Measurements from ENCODE around the gene LRMDA.

LRMDA gene

GRCh38 chr10:75446508-75446907 is 15.1 kb downstream of the LRMDA start:
- no peak for DNase-seq (ENCODE audit: low read depth)
- TF ChIP-seq CTCF (IDR thresholded peaks at IDR 0.05; ENCODE audit: insufficient read depth, low read depth, low read length, missing control alignments), result no peak
- no peak overlapping the region for H3K4me3 ChIP-seq (ENCODE audit: low read depth, low read length)

DNA sequence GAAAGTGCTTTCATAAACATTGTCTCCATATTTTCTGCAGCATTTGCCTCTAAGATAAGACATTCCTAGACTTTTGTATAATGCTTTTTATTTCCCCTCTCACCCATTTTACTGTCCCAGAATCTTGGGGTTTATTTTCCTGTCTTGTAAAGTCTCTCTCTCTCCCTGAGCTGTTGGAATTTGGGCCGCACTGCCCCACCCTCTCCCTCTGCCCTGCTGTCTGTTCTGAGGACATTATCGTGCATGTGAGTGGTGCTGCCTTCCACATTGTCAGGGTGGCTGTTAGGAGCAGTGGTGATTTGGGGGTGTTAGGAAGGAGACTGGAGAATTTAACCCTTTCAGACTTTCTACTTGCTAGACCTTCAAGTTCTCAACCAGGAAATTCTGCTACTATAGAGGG is 16.7 kb downstream of the LRMDA start:
- DNase-seq (ENCODE audit: low read depth), result no peak
- no peak overlapping the region for H3K4me3 ChIP-seq (ENCODE audit: low read depth, low read length)
- no peak for TF ChIP-seq CTCF (IDR thresholded peaks at IDR 0.05; ENCODE audit: insufficient read depth, low read depth, low read length, missing control alignments)

DNA sequence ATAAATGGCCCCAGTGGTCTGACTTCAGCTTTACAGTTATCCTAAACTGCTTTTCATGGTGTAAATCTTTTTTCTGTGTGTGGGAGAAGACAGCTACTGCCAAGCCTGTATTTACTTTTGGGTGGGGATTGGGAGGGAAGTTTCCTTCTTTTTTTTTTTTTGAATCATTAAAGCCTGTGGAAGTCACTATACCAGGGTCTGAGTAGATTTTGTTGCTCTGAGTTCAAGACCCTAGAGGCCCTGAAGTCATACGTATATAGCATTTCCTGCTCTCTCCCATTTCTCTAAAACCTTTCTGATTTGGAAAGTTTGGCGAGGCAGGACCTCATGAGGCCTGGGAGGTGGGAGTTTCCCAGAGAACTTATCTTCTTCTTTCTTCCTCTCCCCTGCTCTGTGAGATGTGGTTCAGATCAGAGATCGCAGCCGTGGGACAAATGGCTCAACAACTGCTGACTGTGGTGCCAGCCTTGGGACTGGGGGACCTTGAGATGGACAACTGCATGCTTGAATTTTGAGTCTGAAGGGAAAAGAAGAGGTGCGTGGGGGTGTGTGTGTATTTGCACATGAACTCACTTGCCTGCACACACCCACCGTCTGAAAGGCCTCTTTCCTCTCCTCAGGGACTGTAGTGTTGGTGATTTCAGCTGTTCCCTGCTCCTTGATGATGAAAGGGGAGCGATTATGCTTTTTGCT is 18.1 kb downstream of the LRMDA start:
- no peak overlapping the region for H3K4me3 ChIP-seq (ENCODE audit: low read depth, low read length)
- no peak for TF ChIP-seq CTCF (IDR thresholded peaks at IDR 0.05; ENCODE audit: insufficient read depth, low read depth, low read length, missing control alignments)

GRCh38 chr10:75450075-75450445 is 18.6 kb downstream of the LRMDA start:
- TF ChIP-seq CTCF (IDR thresholded peaks at IDR 0.05; ENCODE audit: insufficient read depth, low read depth, low read length, missing control alignments), result no peak
- no peak overlapping the region for H3K4me3 ChIP-seq (ENCODE audit: low read depth, low read length)
- no peak for DNase-seq (ENCODE audit: low read depth)

More for the DNA sequence above, 18.1 kb downstream of the LRMDA start:
- no peak for DNase-seq (ENCODE audit: low read depth)

DNA sequence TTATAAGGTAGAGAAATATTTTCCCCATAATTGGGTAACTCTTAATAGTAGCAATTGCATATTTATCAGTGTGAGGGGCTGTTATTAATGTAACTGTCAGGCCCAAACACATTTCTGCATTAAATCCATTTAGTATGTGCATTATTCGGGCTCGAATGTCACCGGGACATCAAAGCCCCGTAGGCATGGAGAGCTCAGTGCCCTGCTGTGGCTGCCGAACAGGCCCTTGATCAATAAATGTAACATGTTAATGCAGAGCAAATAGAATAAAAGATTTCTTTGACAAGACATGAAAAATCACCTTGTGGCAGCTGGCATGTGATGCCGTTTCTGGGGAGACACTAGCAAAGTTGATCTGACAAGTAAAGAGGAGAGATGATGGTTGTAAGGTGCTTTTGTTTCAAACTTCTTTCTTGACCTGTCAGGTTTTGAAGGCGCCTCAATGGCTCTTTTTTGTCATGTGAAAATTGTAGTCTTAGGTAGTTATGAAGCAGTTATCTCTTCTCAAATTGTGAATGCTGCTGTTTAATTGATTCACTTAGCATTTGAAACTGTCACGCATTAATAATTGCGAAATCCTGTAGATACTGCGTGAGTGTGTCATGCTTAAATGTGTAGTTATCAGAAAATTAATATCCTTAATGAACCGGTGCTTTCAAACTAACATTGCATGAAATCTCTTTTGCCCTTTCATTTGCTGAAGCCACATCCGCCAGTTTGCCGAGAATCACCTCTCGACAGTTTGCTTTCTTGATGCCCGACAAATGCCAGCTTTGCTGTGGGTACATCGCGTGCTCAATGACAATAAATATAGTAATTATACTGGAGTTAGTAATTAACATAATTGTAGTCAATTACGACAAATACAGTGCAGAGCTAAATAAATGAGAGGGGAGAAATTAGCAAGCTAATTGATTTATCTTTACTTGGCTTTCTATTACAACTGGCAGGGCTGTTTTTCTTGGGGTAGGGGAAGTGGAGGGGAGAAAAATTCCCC is 19.5 kb downstream of the LRMDA start:
- no peak for TF ChIP-seq CTCF (IDR thresholded peaks at IDR 0.05; ENCODE audit: insufficient read depth, low read depth, low read length, missing control alignments)
- H3K4me3 ChIP-seq (ENCODE audit: low read depth, low read length), result no peak overlapping the region
- DNase-seq (ENCODE audit: low read depth), result no peak

GRCh38 chr10:75451831-75452230 is 20.4 kb downstream of the LRMDA start:
- TF ChIP-seq CTCF (IDR thresholded peaks at IDR 0.05; ENCODE audit: insufficient read depth, low read depth, low read length, missing control alignments), result no peak
- no peak overlapping the region for H3K4me3 ChIP-seq (ENCODE audit: low read depth, low read length)

More at GRCh38 chr10:75451831-75452230, 20.4 kb downstream of the LRMDA start:
- no peak for DNase-seq (ENCODE audit: low read depth)
